Measurements from ENCODE around the gene NTPCR. TPM values are rescaled to one million over a fixed set of nuclear protein-coding genes. Genes with fewer than 3 reads are reported as not detected.

NTPCR gene
- polyA plus RNA-seq, 3 donors: 56.6 to 77.1 (median 75.0) TPM

DNA sequence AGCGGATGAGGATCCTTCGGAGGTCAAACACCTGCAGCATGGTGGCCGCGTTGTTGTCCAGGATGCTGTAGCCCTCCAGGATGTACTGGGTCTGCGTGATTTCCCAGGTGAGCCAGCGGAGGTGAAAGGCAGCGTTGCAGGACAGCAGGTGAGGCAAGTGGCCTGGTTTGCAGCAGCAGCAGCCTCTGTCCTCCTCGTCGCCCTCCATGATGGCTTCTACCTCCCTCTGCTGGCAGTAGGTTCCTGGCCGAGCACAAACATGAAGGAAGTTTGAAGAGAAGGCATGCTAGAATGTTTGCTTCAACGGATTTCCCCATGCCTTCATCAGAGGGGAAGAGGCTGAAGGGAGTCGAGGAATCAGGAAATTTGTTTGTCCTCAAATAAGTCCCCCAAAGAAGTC, 74.7 kb downstream of the NTPCR start:
- peak in 3 of 11 donors; percentile 21 to 35 (median 23) for DNase-seq (ENCODE audit: extremely low read depth in 1 of 11, low read depth in 9 of 11, low spot score in 4 of 11)

DNA sequence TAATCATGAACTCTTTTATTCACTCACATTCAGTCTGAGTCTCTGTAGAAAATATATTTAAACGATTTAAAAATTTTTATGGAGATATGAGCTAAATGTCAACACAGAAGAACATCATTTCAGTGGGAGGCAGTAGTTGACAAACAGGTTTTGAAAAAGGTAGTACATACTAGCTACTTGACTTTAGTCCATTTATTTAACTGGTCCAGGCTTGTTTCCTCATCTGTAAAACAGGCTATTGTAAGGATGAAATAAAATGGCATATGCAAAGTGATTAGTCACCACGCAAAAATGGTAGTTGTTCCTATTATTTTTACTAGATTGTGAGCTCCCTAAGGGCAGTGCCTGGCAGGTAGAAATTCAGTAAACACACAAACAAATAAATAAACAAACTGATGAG, 75.2 kb downstream of the NTPCR start:
- no peak for DNase-seq (ENCODE audit: extremely low read depth in 1 of 11, low read depth in 9 of 11, low spot score in 4 of 11)

DNA sequence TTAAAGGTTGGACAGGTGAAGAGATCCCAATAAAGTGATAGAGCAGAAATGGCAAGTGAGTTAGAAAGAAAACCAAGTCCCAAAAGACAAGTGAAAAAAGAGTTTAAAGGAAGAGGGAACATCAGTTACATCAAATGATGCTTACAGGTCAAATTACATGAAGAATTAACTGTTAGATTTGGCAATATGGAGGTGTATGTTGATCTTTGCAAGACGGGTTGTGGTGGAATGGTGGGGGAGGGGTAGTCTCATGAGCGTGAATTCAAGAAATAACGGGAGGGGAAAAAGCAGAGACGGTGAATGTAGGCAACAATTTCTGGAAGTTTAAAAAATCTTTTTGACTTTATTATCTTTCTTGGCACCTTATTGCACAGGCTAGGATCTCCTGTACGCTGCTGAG, 76.6 kb downstream of the NTPCR start:
- DNase-seq (ENCODE audit: extremely low read depth in 1 of 11, low read depth in 9 of 11, low spot score in 4 of 11): no peak

DNA sequence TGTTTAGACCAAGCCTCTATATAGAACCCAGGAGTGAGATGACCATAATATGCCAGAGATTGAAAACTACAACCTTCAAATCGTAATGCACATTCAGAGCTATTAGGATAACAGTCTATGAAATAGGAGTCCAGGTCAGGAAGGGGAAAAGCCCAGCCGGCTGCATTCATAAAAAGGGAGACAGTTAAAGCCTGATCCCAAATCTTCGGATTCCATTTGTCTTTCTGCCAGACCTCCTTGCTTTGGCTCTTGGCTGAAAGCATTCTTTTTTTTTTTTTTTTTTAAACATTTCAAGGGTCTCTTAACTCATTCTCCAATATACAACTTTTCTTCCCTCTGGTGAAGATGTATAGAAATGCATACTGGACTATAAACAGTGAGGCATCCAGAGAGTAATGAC, 81.1 kb downstream of the NTPCR start:
- DNase-seq (ENCODE audit: extremely low read depth in 1 of 11, low read depth in 9 of 11, low spot score in 4 of 11): no peak

DNA sequence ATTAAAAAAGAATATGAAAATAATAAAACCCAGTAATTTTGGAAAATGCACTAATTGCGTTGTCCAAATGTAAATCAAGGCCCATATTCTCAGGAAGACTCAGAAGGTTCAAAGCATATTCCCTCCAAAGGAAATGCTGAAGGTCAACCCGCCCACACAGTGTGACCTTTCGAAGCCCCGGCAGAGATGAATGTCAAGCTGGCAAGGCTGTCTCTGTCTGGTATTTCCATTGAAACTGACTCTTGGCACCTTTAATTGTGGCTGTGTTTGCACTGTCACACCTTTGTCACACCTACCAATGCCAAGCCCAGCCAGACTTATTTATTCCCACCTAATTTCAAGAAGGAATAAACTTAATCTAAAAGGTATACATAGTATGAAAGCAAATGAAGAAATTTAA, 82.5 kb downstream of the NTPCR start:
- DNase-seq (ENCODE audit: extremely low read depth in 1 of 11, low read depth in 9 of 11, low spot score in 4 of 11): no peak

DNA sequence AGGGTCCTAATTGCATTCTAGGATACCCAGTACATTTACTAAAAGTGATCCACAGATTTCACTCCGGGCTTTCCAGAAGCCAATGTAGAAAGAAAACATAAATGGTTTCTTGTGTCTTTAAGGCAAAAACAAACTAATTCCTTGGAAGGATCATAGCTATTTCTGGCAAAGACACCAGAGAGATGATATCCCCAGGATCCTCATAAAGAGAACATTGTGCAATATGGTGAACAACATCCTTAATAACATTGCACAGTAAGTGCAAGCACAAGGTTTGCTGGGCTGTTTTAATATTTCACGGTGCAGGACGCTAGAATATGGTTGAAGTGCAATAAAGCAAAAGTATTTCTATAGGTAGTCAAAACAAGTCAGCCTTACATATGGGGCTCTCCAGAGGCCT, 83.0 kb downstream of the NTPCR start:
- no peak for DNase-seq (ENCODE audit: extremely low read depth in 1 of 11, low read depth in 9 of 11, low spot score in 4 of 11)

Other genes starting within 250 kb of the NTPCR start
- gene MAP10, start 145.2 kb upstream of the NTPCR start, polyA plus RNA-seq (ENCODE audit: insufficient read length in 3 of 3): 1 to 10 TPM; 5.8 to 7.3 (median 6.4) TPM